Ramos (cell line): ENCODE data around the gene B4GALNT4.
"Not testable (repeated sequence)": the region's sequence is repeated elsewhere in the genome, so short reads cannot be mapped to it uniquely, and the experiment has no call there.

Experiments
- in situ Hi-C: fragments of 300-500 bp; cut with MboI; formaldehyde crosslinking; loops from one replicate; pipeline ENCODE4 v1.14.3; 2022; ENCODE audit warnings: low sequenced_read_pairs; ENCODE audit not compliant: unreplicated experiment

The B4GALNT4 gene

DNA sequence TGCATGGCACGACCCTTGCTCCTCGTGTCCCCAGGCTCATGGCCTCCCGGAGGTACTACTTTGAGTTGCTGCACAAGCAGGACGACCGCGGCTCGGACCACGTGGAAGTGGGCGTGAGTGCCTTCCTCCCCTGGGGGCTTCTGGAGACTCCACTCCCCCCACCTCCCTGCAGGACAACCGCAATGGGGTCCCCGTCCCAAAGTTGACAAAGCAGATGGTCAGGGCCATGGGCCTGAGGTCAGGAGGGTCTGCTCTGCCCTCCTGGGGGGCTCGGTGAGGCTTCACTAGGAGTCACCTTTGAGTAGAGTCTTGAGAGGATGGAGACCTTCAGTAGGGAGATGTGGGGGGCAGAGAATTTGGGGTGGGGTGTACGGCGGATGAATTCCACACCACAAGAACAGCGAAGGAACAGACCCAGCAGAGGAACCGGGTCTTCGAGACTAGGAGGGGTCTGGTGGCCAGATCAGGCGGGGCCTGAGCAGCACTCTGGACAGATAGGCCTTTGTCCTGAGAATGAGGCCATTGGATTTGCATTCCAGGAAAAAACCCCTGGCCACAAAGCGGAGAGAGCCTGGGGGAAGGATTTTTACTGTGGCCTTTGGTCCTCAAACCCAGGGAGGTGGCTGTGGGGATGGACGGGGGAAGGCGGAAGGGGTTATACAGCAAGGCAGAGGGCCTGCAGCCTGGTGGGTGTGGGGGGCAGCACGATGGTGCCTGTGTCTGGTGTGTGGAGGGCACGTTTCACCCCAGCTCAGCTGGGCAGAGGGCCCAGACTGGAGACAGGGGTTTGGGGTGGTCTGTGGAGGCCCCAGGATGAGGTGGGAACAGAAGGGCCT lies 4.6 kb downstream of the B4GALNT4 start:
- in situ Hi-C loops, result no loop called here

- in situ Hi-C loops, result no loop called here
Measured at GRCh38 chr11:375065-376025, 6.0 kb downstream of the B4GALNT4 start.

DNA sequence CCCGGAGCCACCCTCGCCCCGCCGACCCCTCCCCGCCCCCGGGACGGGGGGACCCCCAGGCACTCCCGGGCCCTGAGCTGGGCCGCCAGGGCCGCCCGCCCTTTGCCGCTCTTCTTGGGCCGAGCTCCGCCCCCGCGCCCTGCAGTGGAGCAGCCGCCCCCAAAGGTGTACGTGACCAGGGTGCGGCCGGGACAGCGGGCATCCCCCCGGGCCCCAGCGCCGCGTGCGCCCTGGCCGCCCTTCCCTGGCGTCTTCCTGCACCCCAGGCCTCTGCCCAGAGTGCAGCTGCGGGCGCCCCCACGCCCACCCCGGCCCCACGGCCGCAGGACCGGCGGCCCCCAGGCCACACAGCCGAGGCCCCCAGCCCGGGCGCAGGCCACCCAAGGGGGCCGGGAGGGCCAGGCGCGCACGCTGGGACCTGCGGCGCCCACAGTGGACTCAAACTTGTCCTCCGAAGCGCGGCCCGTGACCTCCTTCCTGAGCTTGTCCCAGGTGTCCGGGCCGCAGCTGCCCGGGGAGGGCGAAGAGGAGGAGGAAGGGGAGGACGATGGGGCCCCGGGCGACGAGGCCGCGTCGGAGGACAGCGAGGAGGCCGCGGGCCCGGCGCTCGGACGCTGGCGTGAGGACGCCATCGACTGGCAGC lies 7.4 kb downstream of the B4GALNT4 start:
- in situ Hi-C loops, result no loop called here

GRCh38 chr11:377174-377865 lies 8.0 kb downstream of the B4GALNT4 start:
- in situ Hi-C loops, result no loop called here

DNA sequence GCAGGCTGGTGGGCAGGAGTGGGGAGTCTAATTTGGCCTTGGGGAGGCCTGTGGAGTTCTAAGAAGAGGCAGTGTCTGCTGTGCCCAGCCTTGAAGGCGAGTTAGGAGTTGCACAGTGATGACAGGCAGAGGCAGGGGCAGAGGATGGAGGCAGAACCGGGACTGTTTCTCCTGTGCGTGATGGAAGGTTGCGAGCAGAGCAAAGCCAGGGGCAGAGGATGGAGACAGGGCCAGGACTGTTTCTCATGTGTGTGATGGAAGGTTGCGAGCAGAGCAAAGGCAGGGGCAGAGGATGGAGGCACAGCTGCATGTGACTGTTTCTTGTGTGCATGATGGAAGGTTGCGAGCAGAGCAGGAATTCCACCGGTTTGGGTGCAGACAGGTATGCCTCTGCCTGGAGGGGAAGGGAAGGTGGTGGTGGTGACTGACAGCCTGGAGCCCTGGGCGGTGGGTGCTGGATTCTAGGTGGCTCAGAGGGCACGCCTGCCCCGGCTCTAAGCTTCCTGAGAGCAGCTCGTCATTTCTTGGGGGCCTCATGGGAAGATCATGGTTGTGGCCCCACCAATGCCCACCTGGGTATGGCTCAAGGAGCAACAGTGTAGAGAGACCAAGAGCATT lies 8.7 kb downstream of the B4GALNT4 start:
- in situ Hi-C loops, result no loop called here

- in situ Hi-C loops, result no loop called here
Measured at GRCh38 chr11:379205-380094, 10.2 kb downstream of the B4GALNT4 start.

- in situ Hi-C loops, result no loop called here
Measured at GRCh38 chr11:380095-380480, 10.8 kb downstream of the B4GALNT4 start.

DNA sequence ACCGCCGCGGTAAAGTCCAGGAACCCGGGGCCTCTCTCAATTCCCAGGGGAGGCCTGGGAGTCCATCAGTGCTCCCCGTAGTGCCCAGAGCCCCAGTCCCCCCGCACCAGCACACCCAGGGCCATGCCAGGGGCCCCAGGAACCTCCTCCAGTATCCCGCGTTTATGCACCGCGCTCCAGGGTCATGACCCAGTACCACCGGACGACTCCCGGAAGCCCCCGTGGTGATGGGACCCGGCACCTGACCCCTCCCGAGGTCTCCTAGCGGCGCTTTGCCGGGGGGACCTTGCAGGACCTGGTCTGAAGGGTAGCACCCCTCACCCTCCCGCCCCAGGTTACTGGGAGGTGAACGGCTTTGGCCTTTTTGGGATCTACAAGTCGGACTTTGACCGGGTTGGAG lies 11.2 kb downstream of the B4GALNT4 start:
- in situ Hi-C loops, result no loop called here

- in situ Hi-C loops, result no loop called here
Measured at GRCh38 chr11:380996-381395, 11.7 kb downstream of the B4GALNT4 start.

GRCh38 chr11:381501-382072 lies 12.3 kb downstream of the B4GALNT4 start:
- in situ Hi-C loops, result no loop called here

DNA sequence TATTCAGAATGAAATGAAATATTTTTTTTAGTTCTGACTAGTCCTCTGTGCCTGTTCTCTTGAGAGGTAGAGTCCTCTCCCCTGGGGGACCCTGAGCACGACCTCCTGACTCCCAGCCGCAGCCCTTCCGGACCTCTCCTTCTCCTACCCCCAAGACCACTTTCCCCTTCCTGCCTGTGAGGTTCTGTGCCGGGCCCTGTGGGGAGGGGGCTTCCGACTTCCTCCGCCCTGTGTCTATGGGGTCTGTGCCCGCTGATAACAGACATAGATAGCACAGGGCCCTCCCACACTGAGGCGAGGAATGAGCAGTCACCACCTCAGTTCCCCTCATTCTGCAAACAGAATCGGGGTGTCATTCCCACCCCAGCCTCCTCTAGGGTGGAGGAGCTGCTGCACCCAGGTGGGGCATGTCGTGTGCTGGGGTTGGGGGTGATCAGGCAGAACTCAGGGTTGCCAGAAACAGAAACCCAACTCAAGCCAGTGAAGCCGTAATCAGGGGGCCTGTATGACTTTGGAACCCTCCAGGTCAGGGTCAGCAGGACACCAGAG lies 12.9 kb downstream of the B4GALNT4 start:
- in situ Hi-C loops, result no loop called here

DNA sequence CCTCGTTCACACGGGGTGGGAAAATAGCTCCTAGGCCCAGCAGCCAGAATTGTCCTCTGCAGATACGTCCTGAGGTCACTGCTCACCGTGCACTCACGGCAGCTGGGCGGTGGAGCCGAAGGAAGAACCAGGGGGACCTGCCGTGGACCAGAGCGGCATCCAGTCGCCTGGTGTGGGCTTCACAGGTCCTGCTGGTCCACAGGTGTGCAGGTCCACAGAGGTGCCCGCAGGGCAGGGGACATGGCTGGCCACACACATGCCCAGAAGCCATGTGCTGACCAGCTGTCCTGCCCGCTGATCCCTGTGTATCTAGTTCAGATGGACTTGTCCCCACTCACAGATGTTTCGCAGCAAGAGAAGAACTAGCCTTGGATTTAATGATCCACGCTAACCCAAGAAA lies 14.1 kb downstream of the B4GALNT4 start:
- in situ Hi-C loops, result no loop called here

- in situ Hi-C loops, result no loop called here
Measured at GRCh38 chr11:384511-384910, 15.2 kb downstream of the B4GALNT4 start.

DNA sequence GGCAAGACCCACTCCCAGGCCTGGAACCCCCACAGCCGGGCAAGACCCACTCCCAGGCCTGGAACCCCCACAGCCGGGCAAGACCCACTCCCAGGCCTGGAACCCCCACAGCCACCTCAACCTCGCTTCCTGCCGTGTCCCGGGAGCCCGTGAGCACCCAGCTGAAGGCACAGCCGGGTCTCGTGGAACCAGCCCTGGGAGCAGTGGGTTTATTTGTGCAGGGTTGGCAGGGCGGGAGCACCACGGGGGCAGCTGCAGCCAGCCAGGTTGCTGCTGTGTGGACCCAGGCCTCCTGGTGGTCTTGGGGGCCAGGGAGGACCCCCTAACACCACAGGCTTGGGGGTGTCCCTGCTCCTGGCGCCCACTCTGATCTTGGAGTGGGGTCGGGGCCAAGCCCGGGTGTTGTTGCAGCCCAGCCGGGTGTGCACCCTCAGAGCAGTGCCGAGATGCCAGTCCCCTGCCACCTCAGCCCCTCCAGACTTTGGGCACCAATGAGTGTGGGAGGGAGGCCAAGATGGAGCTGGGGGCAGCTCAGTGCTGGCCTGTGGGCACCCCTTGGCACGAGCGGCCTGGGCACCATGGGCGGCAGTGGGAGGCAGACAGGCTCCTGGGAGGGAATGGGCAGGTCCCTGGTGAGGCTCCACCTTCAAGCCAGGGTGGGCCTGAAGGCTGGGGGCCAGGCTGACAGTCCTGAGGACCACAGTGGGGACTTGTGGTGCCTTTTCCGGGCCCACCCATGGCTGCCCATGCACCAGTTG lies 16.5 kb downstream of the B4GALNT4 start:
- in situ Hi-C loops, result no loop called here

GRCh38 chr11:386483-386882 lies 17.2 kb downstream of the B4GALNT4 start:
- in situ Hi-C loops, result no loop called here

GRCh38 chr11:387193-387793 lies 18.0 kb downstream of the B4GALNT4 start:
- in situ Hi-C loops, result no loop called here

- in situ Hi-C loops, result not testable (repeated sequence)
Measured at GRCh38 chr11:389369-389768, 20.1 kb downstream of the B4GALNT4 start.
